Stimulated activated CD8-positive, alpha-beta memory T cell treated with anti-CD3 and anti-CD28 coated beads, Interleukin-4, amount 100 ng/mL, for 1 hour (primary cell): ENCODE data around the gene CAMTA1.

Experiments
- DNase-seq, 2 donors: peaks; one replicate each; pipeline ENCODE4 v3.0.0-alpha.2; 2020; ENCODE audit warnings: low read depth in 2 of 2, low spot score in 1 of 2

CAMTA1 gene

GRCh38 chr1:6923955-6924881, 139.0 kb downstream of the CAMTA1 start:
- no peak for DNase-seq

- no peak for DNase-seq
Measured at GRCh38 chr1:6924891-6925290, 139.6 kb downstream of the CAMTA1 start.

GRCh38 chr1:6927626-6928025, 142.4 kb downstream of the CAMTA1 start:
- DNase-seq: no peak

- DNase-seq: no peak
Measured at GRCh38 chr1:6928106-6928885, 143.0 kb downstream of the CAMTA1 start.

GRCh38 chr1:6930732-6931300, 145.6 kb downstream of the CAMTA1 start:
- DNase-seq: no peak

GRCh38 chr1:6935361-6935883, 150.2 kb downstream of the CAMTA1 start:
- no peak for DNase-seq

- no peak for DNase-seq
Measured at GRCh38 chr1:6935911-6936690, 150.8 kb downstream of the CAMTA1 start.

- no peak for DNase-seq
Measured at GRCh38 chr1:6937048-6937447, 151.8 kb downstream of the CAMTA1 start.

GRCh38 chr1:6939363-6939762, 154.1 kb downstream of the CAMTA1 start:
- DNase-seq: no peak

- DNase-seq: no peak
Measured at GRCh38 chr1:6941786-6942185, 156.5 kb downstream of the CAMTA1 start.

- no peak for DNase-seq
Measured at GRCh38 chr1:6942990-6943389, 157.7 kb downstream of the CAMTA1 start.

- DNase-seq: no peak
Measured at GRCh38 chr1:6944434-6944833, 159.2 kb downstream of the CAMTA1 start.

- no peak for DNase-seq
Measured at GRCh38 chr1:6947952-6948351, 162.7 kb downstream of the CAMTA1 start.

GRCh38 chr1:6948416-6948815, 163.2 kb downstream of the CAMTA1 start:
- no peak for DNase-seq

- no peak for DNase-seq
Measured at GRCh38 chr1:6948861-6949260, 163.6 kb downstream of the CAMTA1 start.

- DNase-seq: no peak
Measured at GRCh38 chr1:6950001-6950765, 164.9 kb downstream of the CAMTA1 start.

- DNase-seq: no peak
Measured at GRCh38 chr1:6951536-6951935, 166.3 kb downstream of the CAMTA1 start.

GRCh38 chr1:6953216-6953615, 168.0 kb downstream of the CAMTA1 start:
- DNase-seq: no peak

- no peak for DNase-seq
Measured at GRCh38 chr1:6953907-6954364, 168.7 kb downstream of the CAMTA1 start.

GRCh38 chr1:6954591-6954990, 169.3 kb downstream of the CAMTA1 start:
- no peak for DNase-seq
